GM23338 (cell line): ENCODE measurements around the gene MEIS3. TPM values are rescaled to one million over a fixed set of nuclear protein-coding genes. Genes with fewer than 3 reads are reported as not detected.
A peak's percentile ranks its signal among the peaks of the same experiment; 100 is the strongest.

Experiments
- ATAC-seq: fragments of 200-7000 bp; cut with Tn5 transposase; 3 replicates; pipeline ENCODE4 v1.9.1; 2020
- DNase-seq: peaks from one replicate; pipeline ENCODE4 v3.0.0-alpha.2; 2015; ENCODE audit warnings: low spot score
- H2AFZ ChIP-seq: fragments of 200-600 bp; sonication (generic); 2 replicates; pipeline ENCODE4 v1.8.0; 2016; ENCODE audit warnings: antibody characterized with exemption, mild to moderate bottlenecking, moderate library complexity
- H3F3A ChIP-seq: fragments of 200-600 bp; sonication (generic); replicated peaks from 2 replicates; pipeline ENCODE4 v1.8.0; 2017; ENCODE audit warnings: antibody characterized with exemption, mixed run types, low read depth
- H3K27ac ChIP-seq: fragments of 200-600 bp; sonication (generic); 2 replicates; pipeline ENCODE4 v1.6.1; 2016; ENCODE audit warnings: low read depth
- H3K27me3 ChIP-seq: fragments of 200-600 bp; sonication (generic); 2 replicates; pipeline ENCODE4 v1.8.0; 2016; ENCODE audit warnings: mild to moderate bottlenecking, mixed run types, moderate library complexity; ENCODE audit not compliant: insufficient read depth
- H3K36me3 ChIP-seq: fragments of 200-600 bp; sonication (generic); 2 replicates; pipeline ENCODE4 v1.8.0; 2016; ENCODE audit warnings: mild to moderate bottlenecking; ENCODE audit not compliant: insufficient read depth
- H3K4me1 ChIP-seq: fragments of 200-600 bp; sonication (generic); 2 replicates; pipeline ENCODE4 v1.8.0; 2016; ENCODE audit warnings: mild to moderate bottlenecking, moderate library complexity; ENCODE audit not compliant: insufficient read depth
- H3K4me2 ChIP-seq: fragments of 200-600 bp; sonication (generic); 2 replicates; pipeline ENCODE4 v1.7.1; 2017; ENCODE audit warnings: mixed run types
- H3K4me3 ChIP-seq: fragments of 200-600 bp; sonication (generic); 2 replicates; pipeline ENCODE4 v1.6.1; 2016; ENCODE audit warnings: mixed run types
- H3K79me2 ChIP-seq: fragments of 200-600 bp; sonication (generic); replicated peaks from 2 replicates; pipeline ENCODE4 v1.8.0; 2017; ENCODE audit warnings: mild to moderate bottlenecking; ENCODE audit not compliant: insufficient read depth
- H3K9me2 ChIP-seq: fragments of 200-600 bp; sonication (generic); 2 replicates; pipeline ENCODE4 v1.8.0; 2017; ENCODE audit not compliant: insufficient read depth
- H4K20me1 ChIP-seq: fragments of 200-600 bp; sonication (generic); replicated peaks from 2 replicates; pipeline ENCODE4 v1.8.0; 2017; ENCODE audit warnings: mild to moderate bottlenecking; ENCODE audit not compliant: insufficient read depth
- H3K27ac Mint-ChIP-seq: 2 replicates; pipeline ENCODE4 v1.8.0; 2020; ENCODE audit warnings: inconsistent platforms, mild to moderate bottlenecking, moderate library complexity, mixed read lengths
- H3K27me3 Mint-ChIP-seq: 3 replicates; pipeline ENCODE4 v1.8.0; 2022; ENCODE audit warnings: low read depth, mild to moderate bottlenecking, moderate library complexity, mixed read lengths, inconsistent platforms; ENCODE audit not compliant: insufficient read depth, poor library complexity
- H3K36me3 Mint-ChIP-seq: 3 replicates; pipeline ENCODE4 v1.8.0; 2021; ENCODE audit warnings: low read depth, mild to moderate bottlenecking, inconsistent platforms, moderate library complexity, mixed read lengths
- H3K4me1 Mint-ChIP-seq: 3 replicates; pipeline ENCODE4 v1.8.0; 2020; ENCODE audit warnings: mild to moderate bottlenecking, inconsistent platforms, mixed read lengths
- H3K4me3 Mint-ChIP-seq: 3 replicates; pipeline ENCODE4 v1.8.0; 2021; ENCODE audit warnings: moderate library complexity, mild to moderate bottlenecking, inconsistent platforms, mixed read lengths
- H3K9me3 Mint-ChIP-seq: 3 replicates; pipeline ENCODE4 v1.8.0; 2020; ENCODE audit warnings: moderate library complexity, mild to moderate bottlenecking, inconsistent platforms, mixed read lengths
- CREB1 ChIP-seq: fragments of 250-450 bp; sonication (Bioruptor Pico); IDR thresholded peaks from 2 replicates; pipeline ENCODE4 v1.5.0; 2020; ENCODE audit warnings: low read depth, mild to moderate bottlenecking, moderate library complexity
- CTCF ChIP-seq, 2 experiments: fragments of 200-600 bp in 1 of 2; sonication (generic) in 1 of 2; conservative IDR thresholded peaks; 2 replicates each; pipeline versions ENCODE4 v1.5.1 to v1.6.1; 2016 to 2017; ENCODE audit warnings: antibody characterized with exemption in 2 of 2, low read depth in 2 of 2, mild to moderate bottlenecking in 2 of 2, moderate library complexity in 1 of 2
- ETS1 ChIP-seq: IDR thresholded peaks from 2 replicates; pipeline ENCODE4 v1.6.1; 2016; ENCODE audit warnings: antibody characterized with exemption
- EZH2 ChIP-seq: fragments of 200-600 bp; sonication (generic); IDR thresholded peaks from one replicate; pipeline ENCODE4 v1.8.0; 2017; ENCODE audit warnings: antibody characterized with exemption, mild to moderate bottlenecking, low read depth; ENCODE audit not compliant: unreplicated experiment
- EZH2phosphoT487 ChIP-seq: fragments of 200-600 bp; sonication (generic); IDR thresholded peaks from one replicate; pipeline ENCODE4 v1.8.1; 2018; ENCODE audit warnings: antibody characterized with exemption; ENCODE audit not compliant: unreplicated experiment
- JUNB ChIP-seq: IDR thresholded peaks from one replicate; pipeline ENCODE4 v1.6.1; 2016; ENCODE audit warnings: antibody characterized with exemption; ENCODE audit not compliant: unreplicated experiment
- NANOG ChIP-seq: IDR thresholded peaks from 2 replicates; pipeline ENCODE4 v1.6.1; 2016; ENCODE audit warnings: antibody characterized with exemption, borderline replicate concordance
- POLR2AphosphoS5 ChIP-seq: IDR thresholded peaks from 2 replicates; pipeline ENCODE4 v1.6.1; 2016; ENCODE audit warnings: antibody characterized with exemption, low read depth
- REST ChIP-seq: IDR thresholded peaks from one replicate; pipeline ENCODE4 v1.6.1; 2018; ENCODE audit warnings: antibody characterized with exemption; ENCODE audit not compliant: unreplicated experiment
- STAT1 ChIP-seq: IDR thresholded peaks from one replicate; pipeline ENCODE4 v1.6.1; 2016; ENCODE audit warnings: antibody characterized with exemption; ENCODE audit not compliant: unreplicated experiment
- ZNF114 ChIP-seq: fragments of 250-450 bp; sonication (Bioruptor Pico); IDR thresholded peaks from 2 replicates; pipeline ENCODE4 v1.5.0; 2020; ENCODE audit warnings: mild to moderate bottlenecking, moderate library complexity
- ZNF331 ChIP-seq: fragments of 250-450 bp; sonication (Bioruptor Pico); IDR thresholded peaks from 2 replicates; pipeline ENCODE4 v1.5.0; 2020; ENCODE audit warnings: low read depth, mild to moderate bottlenecking, moderate library complexity
- ZNF462 ChIP-seq: fragments of 250-450 bp; sonication (Bioruptor Pico); IDR thresholded peaks from 2 replicates; pipeline ENCODE4 v1.5.0; 2020; ENCODE audit warnings: mild to moderate bottlenecking, moderate library complexity
- polyA plus RNA-seq: library from polyadenylated mRNA; unstranded; fragments of >200 nt; fragmentation: Nextera tagmentation; extraction: Ambion mirVana; gene quantifications from 2 replicates; pipeline ENCODE4 v1.2.1, GENCODE V29; 2016
- total RNA-seq: library from RNA; depleted of rRNA; stranded (reverse); fragments of >200 nt; shearing (Covaris generic); gene quantifications from 2 replicates; pipeline ENCODE4 v1.2.3, GENCODE V29; 2014

Gene MEIS3
- total and polyA plus RNA-seq, 2 experiments from 2014 or later = 20.6 to 33.7 TPM

DNA sequence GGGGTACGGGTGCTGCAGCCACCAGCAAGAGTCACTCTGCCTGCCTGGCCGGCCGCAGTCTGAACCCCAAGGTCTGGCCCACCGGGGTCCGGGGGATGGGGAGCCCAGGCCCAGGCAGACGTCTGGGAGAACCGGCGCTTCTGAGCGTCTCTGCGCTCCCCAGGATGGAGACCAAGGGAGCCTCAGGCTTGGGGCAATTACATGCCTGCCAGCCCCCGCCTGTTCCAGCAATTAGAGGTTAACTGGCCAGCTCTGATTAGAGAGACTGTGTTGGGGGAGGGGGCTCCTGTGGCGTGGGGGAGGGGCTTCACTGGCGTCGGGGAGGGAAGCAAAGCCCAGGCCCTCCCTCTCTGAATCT, 11.9 kb downstream of the MEIS3 start:
- H3K36me3 Mint-ChIP-seq = peaks cover 4% of the 10 kb centered on the region
- Histone ChIP-seq H2AFZ (0 out of 2 replicates have a peak overlapping the region, but pooled peaks have one; percentile 66), H3K9me2 (no peaks in the 10 kb centered on the region), H3K4me1 (peaks cover 11% of the 10 kb centered on the region), H3K27ac (peak overlapping the region; percentile 55; the same call in 1 of the 2 replicates), H3K4me3 (peak overlapping the region; percentile 85), H3F3A (peaks cover 3% of the 10 kb centered on the region; the same call in 1 of the 2 replicates), H3K4me2 (peak overlapping the region; percentile 99), H3K79me2 (no peaks in the 10 kb centered on the region), H3K36me3 (no peaks in the 10 kb centered on the region; the same call in 1 of the 2 replicates), H4K20me1 (no peaks in the 10 kb centered on the region), H3K27me3 (no peaks in the 10 kb centered on the region; the same call in 1 of the 2 replicates)
- ATAC-seq (peak; percentile 64), DNase-seq (peak; percentile 54)
- peaks cover 4% of the 10 kb centered on the region; the same call in 2 of the 3 replicates for H3K9me3 Mint-ChIP-seq
- H3K4me3 Mint-ChIP-seq = peak overlapping the region; percentile 77; the same call in 2 of the 3 replicates
- peaks cover 26% of the 10 kb centered on the region for H3K27me3 Mint-ChIP-seq
- H3K4me1 Mint-ChIP-seq = peaks cover 10% of the 10 kb centered on the region; the same call in 2 of the 3 replicates
- no peak for TF ChIP-seq ZNF114 (CRISPR knock-in tag)
- TF ChIP-seq STAT1 = no peak
- TF ChIP-seq REST = no peak
- no peak for TF ChIP-seq POLR2AphosphoS5
- TF ChIP-seq ZNF462 (CRISPR knock-in tag) = no peak
- no peak for TF ChIP-seq JUNB
- no peak for TF ChIP-seq CREB1 (CRISPR knock-in tag)
- TF ChIP-seq ETS1 = no peak
- no peak for TF ChIP-seq CTCF (conservative IDR thresholded peaks at IDR 0.05; ENCODE audit: low read depth in 2 of 2)
- TF ChIP-seq NANOG = no peak
- TF ChIP-seq EZH2phosphoT487 = no peak
- TF ChIP-seq EZH2 = no peak
- no peak for TF ChIP-seq ZNF331 (CRISPR knock-in tag)
- H3K27ac Mint-ChIP-seq = no peak overlapping the region
